ENCODE results near the gene NKAIN4. TPM values are rescaled to one million over a fixed set of nuclear protein-coding genes. Genes with fewer than 3 reads are reported as not detected.

NKAIN4 gene
- not detected for total RNA-seq

DNA sequence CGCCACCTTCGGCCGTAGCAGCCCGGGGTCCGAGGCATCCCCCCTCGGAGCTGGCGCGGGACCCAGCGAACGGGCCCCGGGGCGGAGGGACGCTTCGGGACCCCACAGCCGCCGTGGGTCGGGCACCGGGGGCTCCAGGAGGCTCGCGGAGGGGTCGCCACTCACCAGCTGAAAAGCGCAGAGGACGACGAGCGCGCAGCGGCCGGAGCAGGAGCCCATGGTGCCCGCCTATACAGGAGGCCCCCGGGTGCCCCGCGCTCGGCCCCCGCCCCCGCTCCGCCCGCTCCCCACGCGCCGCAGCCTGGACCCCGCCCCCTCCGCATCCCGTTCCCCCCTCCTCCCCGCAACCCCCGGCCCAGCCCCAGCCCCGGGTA lies at the start of gene NKAIN4:
TSS of gene NKAIN4 (minus strand) at position 232 of the 374 bp plus-strand sequence. CDS start at position 219, 13 bp downstream.
- Histone ChIP-seq H3K9me3 (no peaks in the 10 kb centered on the region), H3K4me1 (no peaks in the 10 kb centered on the region), H3K36me3 (no peaks in the 10 kb centered on the region), H3K27me3 (peaks cover 32 to 53% (median 47%) of the 10 kb centered on the region in 3 donors), H3K27ac (no peak within 1 kb of the TSS), H3K4me3 (peak within 1 kb of the TSS in 2 of 4 donors; percentile 21 to 27)
- in situ Hi-C loops (cut with MboI; ENCODE audit: low sequenced_read_pairs in 4 of 4) (no loop called here), intact Hi-C loops (cut with DNase I; ENCODE audit: low total_unique reads) (no loop called here)
- DNase-seq, result no peak
- no peak for ATAC-seq
- no peak for TF ChIP-seq POLR2A (IDR thresholded peaks at IDR 0.05)
- no peak for TF ChIP-seq CTCF (IDR thresholded peaks at IDR 0.05 in 4 of 5, conservative IDR thresholded peaks at IDR 0.05 in 1 of 5)

DNA sequence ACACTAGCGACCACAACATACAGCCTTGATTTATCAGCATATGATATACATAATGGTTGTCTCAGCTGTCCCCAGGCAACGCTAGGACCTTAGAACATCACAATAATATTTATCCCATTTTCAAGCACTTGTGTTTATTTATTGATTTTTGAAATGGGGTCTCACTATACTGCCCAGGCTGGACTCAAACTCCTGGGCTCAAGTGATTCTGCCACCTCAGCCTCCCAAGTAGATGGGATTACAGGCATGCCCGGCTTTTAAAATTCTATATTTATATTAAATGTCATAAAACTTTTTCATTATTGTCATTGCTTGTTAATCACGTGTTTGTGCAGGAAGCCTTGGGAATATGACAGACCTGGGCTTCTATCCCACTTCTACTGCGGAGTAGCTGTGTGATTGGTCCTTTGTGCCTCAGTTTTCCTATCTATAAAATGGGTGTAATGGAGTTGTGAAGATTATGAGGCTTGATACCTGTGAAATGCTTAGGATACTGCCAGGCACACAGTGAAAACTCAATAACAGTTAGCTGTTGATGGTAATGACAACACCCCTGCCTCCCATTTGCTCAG lies 48.9 kb upstream of the NKAIN4 start:
- in situ Hi-C loops (cut with MboI; ENCODE audit: low sequenced_read_pairs in 4 of 4) (no loop called here), intact Hi-C loops (cut with DNase I; ENCODE audit: low total_unique reads) (no loop called here)
- ATAC-seq (no peak), DNase-seq (no peak)
- no peak overlapping the region for H3K4me3 ChIP-seq
- no peak overlapping the region for H3K27ac ChIP-seq
- H3K27me3 ChIP-seq, result peaks cover 35 to 63% (median 40%) of the 10 kb centered on the region in 3 donors
- TF ChIP-seq CTCF (IDR thresholded peaks at IDR 0.05 in 4 of 5, conservative IDR thresholded peaks at IDR 0.05 in 1 of 5), result no peak
- no peak for TF ChIP-seq POLR2A (IDR thresholded peaks at IDR 0.05)
- no peaks in the 10 kb centered on the region for H3K4me1 ChIP-seq
- no peaks in the 10 kb centered on the region for H3K9me3 ChIP-seq
- no peaks in the 10 kb centered on the region for H3K36me3 ChIP-seq

DNA sequence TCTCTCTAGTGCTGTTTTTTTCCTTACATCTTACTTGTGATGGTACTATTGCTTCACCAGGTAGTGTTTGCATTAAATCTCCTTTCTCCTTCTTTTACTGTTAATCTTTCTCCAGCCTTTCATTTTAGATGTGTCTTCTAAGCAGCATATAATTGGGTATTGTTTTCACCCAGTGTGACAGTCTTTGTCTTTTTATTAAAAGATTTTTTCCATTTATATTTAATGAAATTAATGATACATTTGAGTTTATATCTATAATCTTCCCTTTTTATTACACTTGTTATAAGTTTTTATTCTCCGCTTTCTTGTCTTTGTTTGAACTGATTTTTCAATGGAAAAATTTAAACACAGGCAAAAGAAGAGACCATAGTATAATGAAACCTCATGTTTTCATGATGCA lies 47.4 kb upstream of the NKAIN4 start:
- intact Hi-C loops (cut with DNase I; ENCODE audit: low total_unique reads) (no loop called here), in situ Hi-C loops (cut with MboI; ENCODE audit: low sequenced_read_pairs in 4 of 4) (no loop called here)
- DNase-seq (no peak), ATAC-seq (no peak)
- Histone ChIP-seq H3K4me3 (no peak overlapping the region), H3K4me1 (no peaks in the 10 kb centered on the region), H3K9me3 (no peaks in the 10 kb centered on the region), H3K27ac (no peak overlapping the region), H3K27me3 (peaks cover 34 to 66% (median 40%) of the 10 kb centered on the region in 3 donors), H3K36me3 (no peaks in the 10 kb centered on the region)
- TF ChIP-seq POLR2A (IDR thresholded peaks at IDR 0.05) (no peak), CTCF (IDR thresholded peaks at IDR 0.05 in 4 of 5, conservative IDR thresholded peaks at IDR 0.05 in 1 of 5) (no peak)

DNA sequence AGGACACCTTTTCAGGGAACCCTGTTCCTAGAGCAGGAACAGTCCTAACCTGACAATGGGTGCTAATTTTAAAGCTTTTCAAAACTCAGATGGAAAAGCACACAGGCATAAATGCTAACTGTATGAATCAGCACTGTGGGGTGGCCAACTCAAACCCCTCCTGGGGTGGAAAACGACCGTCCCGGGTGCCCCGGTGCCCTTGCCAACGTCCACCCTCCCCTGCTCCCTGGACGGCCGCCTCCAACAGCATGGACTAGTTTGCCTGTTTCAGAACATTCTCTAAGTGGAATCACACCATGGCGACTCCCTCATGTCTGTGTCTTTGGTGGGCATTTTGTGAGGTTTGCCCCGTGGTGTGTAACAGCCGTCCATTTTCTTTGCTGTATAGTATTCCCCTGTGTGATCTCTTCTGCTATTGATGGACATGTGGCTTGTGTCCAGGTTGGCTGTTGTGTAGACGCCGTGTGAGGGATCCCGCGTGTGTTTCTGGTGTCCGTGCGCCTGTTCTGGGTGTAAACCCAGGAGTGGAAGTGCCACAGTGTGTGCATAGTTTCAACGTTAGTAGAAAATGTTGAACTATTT lies 44.6 kb upstream of the NKAIN4 start:
- TF ChIP-seq POLR2A (IDR thresholded peaks at IDR 0.05) (no peak), CTCF (IDR thresholded peaks at IDR 0.05 in 4 of 5, conservative IDR thresholded peaks at IDR 0.05 in 1 of 5) (no peak)
- no peaks in the 10 kb centered on the region for H3K4me1 ChIP-seq
- H3K9me3 ChIP-seq, result no peaks in the 10 kb centered on the region
- H3K27ac ChIP-seq, result no peak overlapping the region
- H3K36me3 ChIP-seq, result no peaks in the 10 kb centered on the region
- no peak for DNase-seq
- intact Hi-C loops (cut with DNase I; ENCODE audit: low total_unique reads), result no loop called here
- no peak for ATAC-seq
- no peak overlapping the region for H3K4me3 ChIP-seq
- in situ Hi-C loops (cut with MboI; ENCODE audit: low sequenced_read_pairs in 4 of 4), result no loop called here
- peaks cover 43 to 72% (median 47%) of the 10 kb centered on the region in 3 donors for H3K27me3 ChIP-seq

Measured in gastrocnemius medialis (tissue), 4 donors.